LNCAP (cell line): ENCODE measurements around the gene CCDC197.

Experiments used
- TF ChIP-seq, protein P1 (sequence below): fragments of 450-650 bp; IDR thresholded peaks from 2 replicates; pipeline ENCODE4 v1.5.1; 2017; ENCODE audit warnings: mild to moderate bottlenecking

Gene CCDC197

DNA sequence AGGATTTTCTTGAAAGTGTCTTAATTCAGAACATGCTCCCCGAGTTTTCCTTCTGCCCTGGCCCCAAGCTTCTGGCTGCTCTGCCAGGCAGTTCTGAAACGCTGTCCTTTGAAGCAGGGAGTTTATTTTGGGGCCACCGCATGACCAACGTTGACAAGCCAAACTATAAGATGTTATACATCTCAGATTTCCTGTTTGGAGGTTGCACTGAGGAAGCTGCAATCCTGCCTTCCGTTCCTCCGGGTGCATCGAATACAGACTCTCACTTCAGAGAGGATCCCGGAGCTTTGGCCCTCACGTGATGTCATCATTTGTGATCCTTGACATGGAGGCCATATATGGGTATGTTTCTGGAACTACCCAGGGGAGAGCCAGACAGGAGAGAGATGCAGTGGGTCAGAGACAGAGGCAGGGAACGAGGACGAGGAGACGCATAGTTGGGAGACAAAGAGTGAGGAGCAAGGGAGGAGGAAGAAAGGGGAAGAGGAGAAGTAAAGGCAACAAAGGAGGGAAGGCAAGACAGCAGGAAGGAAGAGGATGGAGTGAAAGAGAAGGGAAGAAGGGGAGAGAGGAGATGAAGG is 20.5 kb upstream of the CCDC197 start, which contains the start of gene ASB2:
TSS of gene ASB2 (minus strand) at position 94 of the 581 bp plus-strand sequence. CDS start 12,031 bp downstream, outside the sequence.
- TF ChIP-seq, protein P1, sequence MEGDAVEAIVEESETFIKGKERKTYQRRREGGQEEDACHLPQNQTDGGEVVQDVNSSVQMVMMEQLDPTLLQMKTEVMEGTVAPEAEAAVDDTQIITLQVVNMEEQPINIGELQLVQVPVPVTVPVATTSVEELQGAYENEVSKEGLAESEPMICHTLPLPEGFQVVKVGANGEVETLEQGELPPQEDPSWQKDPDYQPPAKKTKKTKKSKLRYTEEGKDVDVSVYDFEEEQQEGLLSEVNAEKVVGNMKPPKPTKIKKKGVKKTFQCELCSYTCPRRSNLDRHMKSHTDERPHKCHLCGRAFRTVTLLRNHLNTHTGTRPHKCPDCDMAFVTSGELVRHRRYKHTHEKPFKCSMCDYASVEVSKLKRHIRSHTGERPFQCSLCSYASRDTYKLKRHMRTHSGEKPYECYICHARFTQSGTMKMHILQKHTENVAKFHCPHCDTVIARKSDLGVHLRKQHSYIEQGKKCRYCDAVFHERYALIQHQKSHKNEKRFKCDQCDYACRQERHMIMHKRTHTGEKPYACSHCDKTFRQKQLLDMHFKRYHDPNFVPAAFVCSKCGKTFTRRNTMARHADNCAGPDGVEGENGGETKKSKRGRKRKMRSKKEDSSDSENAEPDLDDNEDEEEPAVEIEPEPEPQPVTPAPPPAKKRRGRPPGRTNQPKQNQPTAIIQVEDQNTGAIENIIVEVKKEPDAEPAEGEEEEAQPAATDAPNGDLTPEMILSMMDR, result no peak

DNA sequence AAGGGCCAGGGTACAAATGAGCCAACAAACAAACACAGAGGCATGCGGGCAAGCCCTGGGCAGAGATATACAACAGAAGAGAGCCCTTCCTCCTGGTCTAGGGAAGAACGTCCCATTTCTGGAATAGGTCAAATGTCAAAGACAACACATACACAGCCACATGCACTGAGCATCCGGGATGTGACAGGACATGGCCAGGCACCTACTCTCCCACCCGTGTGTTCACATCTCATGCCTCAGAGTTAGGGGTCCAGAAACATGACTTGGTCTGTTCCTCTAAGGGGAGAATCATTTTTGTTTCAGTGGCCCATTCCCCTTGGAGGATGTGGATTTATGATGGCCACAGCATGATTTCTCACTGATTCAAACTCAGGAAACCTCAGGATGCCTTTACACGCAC is 19.9 kb upstream of the CCDC197 start:
- TF ChIP-seq, protein P1, result no peak

DNA sequence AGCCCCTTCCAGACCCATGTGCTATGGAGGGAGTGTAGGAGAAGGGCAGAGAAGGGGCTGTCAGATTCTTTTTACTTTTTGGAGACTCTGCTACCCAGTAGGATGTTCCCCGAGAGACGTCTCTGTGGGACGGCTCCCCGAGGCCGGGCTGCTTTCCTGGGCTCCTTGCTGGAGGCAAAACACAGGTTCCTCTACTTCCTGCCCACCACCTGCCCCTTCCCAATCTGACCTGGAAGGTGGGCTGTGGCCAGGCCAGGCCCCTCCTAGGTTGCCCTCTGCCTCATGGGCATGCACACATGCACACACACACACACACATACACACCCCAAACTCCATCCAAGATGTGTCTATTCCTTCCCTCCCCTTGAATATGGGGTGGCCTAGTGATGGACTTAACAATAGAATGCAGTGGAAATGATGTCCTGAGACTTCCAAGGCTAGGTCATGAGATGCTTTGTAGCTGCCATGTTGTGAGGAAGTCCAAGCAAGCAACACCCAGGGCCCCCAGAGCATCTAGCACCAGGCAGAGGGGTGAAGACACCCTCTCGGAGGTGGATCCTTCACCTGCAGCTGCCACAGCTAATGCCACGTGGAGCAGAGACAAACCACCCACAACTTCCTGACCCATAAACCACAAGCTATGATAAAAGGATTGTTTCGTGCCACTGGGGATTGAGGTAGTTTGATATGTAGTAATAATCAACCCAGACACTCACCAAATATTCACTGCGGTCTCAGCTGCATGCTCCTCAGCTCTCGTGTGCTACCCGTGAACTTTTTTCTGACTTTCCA is 19.1 kb upstream of the CCDC197 start:
- TF ChIP-seq, protein P1, result no peak

DNA sequence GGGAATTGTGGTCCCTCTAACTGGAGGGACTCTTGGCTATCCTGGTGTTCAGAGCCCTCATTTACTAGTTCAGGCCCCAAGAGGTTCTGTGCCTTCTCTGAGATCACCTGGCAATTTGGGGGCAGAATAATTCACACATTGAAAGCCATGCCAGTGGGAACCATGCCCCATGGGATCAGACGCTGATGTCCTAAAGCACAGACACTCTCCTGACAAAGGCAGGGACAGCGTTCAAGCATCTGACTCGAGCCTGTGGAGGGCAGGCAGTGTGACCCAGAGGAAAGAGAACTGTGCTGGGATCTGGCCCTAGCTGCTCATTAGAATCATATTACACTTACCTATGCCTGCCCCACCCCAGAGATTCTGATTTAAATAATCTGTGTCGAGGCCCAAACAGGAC is 18.4 kb upstream of the CCDC197 start:
- TF ChIP-seq, protein P1, result no peak

DNA sequence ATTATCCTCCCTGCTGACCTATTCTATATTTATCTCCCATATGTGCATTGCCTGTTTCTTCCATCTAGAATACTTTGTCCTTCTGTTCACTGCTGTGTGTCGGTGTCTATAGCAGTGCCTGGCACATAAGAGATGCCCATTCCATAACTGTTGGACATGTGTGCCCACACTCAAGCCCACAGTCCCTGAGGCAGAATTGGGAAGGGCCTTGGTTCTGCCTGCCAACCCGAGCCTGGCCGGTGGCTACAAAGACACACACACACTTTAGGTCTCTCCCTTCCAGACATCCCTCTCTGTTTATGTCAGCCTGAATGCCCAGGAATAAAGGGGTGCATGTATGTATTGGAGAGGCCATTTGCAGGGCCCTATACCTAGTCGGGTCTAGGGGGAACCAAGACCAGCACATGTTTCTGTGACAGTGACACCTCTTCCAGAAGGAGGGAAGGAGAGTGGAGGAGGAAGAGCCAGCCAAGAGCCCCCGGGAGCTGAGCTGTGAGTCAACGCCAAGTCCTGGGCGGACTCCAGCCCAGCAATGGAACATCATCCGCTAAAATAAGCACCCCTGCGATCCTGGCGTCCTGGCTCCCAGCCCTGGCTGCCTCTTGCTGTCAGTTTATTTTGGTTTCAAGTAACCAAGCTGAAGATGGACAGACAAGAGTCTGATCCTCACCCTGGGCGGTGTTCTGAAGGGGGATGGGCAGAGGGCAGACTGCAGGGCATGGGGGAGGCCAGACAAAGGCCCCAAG is 16.5 kb upstream of the CCDC197 start:
- TF ChIP-seq, protein P1, result no peak

DNA sequence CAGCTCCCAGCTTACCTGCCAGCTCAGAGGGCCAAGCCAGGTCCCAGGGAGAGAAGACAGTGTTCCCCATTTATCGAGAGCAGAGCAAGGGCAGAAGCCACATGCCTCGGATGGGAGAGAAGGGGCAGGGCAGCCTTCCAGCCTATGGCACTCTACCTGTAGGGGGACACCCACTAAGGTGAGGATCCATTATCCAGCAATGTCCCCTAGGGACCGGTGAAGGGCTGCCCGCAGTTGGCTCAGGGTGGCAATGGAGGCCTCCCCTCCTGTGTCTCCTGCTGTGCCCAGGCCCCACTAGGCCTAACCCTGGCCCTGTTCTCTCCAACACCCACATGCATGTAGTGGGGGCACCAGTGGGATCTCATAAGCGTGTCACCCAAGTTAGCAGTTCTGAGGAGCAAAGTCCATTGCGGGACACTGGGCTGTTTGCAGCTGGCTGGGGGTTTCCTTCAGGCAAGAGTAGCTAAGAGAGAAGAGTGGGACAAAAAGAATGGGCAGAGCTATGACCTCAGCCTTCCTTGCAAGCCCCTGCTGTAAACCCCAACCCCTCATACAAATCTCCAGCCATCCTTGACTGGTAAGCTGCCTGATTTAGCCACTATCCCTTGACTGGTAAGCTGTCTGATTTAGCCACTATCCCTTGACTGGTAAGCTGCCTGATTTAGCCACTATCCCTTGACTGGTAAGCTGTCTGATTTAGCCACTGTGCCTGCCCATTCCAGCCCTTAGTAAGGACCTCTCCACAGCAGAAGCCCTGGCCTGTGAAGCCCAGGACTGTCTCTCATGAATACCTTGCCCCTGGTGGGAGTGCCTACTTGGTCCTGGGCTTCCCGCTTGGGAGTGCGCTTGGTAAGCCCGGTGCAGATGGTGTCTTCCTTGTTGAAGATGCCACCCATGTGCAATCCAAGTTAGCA is 15.5 kb upstream of the CCDC197 start:
- TF ChIP-seq, protein P1, result no peak
